Gastrocnemius medialis (tissue), 4 donors: ENCODE results near the gene OTX2.

Source experiments
- POLR2A ChIP-seq, 2 donors: fragments of 450-650 bp; IDR thresholded peaks; one replicate each; pipeline ENCODE4 v1.6.1; 2017; ENCODE audit warnings: antibody characterized with exemption in 2 of 2, mild to moderate bottlenecking in 2 of 2, moderate library complexity in 2 of 2
- TF ChIP-seq, protein P1 (sequence below), 5 experiments: fragments of 450-650 bp in 3 of 5; fragments of 200-600 bp in 2 of 5; sonication (generic) in 2 of 5; IDR thresholded peaks in 4 of 5; conservative IDR thresholded peaks in 1 of 5; 1 replicate in 4 of 5; 2 replicates in 1 of 5; pipeline ENCODE4 v1.5.1; 2016 to 2019; ENCODE audit warnings: antibody characterized with exemption in 5 of 5, mild to moderate bottlenecking in 3 of 5, moderate library complexity in 3 of 5

DNA sequence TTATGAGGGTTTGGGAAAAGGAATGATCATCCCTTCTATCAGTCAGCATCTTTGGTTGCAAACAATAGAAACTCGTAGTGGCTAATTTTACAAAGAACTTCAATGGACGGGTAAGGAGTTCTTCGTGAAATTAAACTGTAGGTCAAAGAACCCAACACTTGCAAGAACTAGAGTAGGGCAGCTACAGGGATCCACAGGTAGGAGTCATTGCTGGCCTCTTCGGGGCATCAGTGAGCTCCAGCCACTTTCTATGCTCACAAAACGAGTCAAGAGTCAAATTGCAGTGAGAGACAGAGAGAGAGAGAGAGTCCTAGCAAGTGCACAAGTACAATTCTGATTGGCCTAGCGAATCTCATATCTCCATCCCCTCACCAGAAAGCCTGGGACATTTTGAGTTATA lies 29.9 kb upstream of the OTX2 start:
- no peak for TF ChIP-seq POLR2A (IDR thresholded peaks at IDR 0.05)
- TF ChIP-seq, protein P1, sequence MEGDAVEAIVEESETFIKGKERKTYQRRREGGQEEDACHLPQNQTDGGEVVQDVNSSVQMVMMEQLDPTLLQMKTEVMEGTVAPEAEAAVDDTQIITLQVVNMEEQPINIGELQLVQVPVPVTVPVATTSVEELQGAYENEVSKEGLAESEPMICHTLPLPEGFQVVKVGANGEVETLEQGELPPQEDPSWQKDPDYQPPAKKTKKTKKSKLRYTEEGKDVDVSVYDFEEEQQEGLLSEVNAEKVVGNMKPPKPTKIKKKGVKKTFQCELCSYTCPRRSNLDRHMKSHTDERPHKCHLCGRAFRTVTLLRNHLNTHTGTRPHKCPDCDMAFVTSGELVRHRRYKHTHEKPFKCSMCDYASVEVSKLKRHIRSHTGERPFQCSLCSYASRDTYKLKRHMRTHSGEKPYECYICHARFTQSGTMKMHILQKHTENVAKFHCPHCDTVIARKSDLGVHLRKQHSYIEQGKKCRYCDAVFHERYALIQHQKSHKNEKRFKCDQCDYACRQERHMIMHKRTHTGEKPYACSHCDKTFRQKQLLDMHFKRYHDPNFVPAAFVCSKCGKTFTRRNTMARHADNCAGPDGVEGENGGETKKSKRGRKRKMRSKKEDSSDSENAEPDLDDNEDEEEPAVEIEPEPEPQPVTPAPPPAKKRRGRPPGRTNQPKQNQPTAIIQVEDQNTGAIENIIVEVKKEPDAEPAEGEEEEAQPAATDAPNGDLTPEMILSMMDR (IDR thresholded peaks at IDR 0.05 in 4 of 5, conservative IDR thresholded peaks at IDR 0.05 in 1 of 5) = no peak
